ENCODE data around the gene KCNMB1.

DNA sequence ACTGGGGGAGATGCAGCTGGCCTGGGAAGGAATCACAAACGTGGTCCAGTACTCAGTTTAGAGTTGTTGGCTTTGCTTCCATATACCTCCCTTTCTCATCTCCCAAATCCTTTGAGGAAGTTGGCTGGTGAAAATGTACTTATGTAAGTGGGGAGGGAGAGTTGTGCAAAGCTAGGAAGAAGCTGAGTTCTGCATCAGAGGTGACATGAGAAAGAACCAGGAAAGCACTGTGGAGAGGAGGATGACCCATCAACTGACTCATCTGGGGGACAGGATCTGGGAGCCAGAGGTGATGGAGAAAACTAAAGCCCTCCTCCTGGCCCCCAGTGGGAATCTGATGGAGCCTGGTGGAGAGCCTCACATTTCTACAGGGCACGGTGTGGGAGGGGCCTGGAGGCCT lies 16.2 kb downstream of the KCNMB1 start:
- TF ChIP-seq, protein P1, sequence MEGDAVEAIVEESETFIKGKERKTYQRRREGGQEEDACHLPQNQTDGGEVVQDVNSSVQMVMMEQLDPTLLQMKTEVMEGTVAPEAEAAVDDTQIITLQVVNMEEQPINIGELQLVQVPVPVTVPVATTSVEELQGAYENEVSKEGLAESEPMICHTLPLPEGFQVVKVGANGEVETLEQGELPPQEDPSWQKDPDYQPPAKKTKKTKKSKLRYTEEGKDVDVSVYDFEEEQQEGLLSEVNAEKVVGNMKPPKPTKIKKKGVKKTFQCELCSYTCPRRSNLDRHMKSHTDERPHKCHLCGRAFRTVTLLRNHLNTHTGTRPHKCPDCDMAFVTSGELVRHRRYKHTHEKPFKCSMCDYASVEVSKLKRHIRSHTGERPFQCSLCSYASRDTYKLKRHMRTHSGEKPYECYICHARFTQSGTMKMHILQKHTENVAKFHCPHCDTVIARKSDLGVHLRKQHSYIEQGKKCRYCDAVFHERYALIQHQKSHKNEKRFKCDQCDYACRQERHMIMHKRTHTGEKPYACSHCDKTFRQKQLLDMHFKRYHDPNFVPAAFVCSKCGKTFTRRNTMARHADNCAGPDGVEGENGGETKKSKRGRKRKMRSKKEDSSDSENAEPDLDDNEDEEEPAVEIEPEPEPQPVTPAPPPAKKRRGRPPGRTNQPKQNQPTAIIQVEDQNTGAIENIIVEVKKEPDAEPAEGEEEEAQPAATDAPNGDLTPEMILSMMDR (IDR thresholded peaks at IDR 0.05), result no peak
- TF ChIP-seq POLR2A (IDR thresholded peaks at IDR 0.05), result no peak
